GM12801 (cell line): Measurements from ENCODE around the gene ADD2.

Experiments used
- CTCF ChIP-seq: IDR thresholded peaks from one replicate; pipeline ENCODE4 v1.5.1; 2011; ENCODE audit warnings: control low read depth; ENCODE audit not compliant: insufficient read length; ENCODE audit errors: extremely low read depth

Gene ADD2

GRCh38 chr2:70768590-70769085, 638 bp upstream of the ADD2 start:
- TF ChIP-seq CTCF: no peak

GRCh38 chr2:70767079-70767698, 811 bp downstream of the ADD2 start:
- TF ChIP-seq CTCF: no peak

DNA sequence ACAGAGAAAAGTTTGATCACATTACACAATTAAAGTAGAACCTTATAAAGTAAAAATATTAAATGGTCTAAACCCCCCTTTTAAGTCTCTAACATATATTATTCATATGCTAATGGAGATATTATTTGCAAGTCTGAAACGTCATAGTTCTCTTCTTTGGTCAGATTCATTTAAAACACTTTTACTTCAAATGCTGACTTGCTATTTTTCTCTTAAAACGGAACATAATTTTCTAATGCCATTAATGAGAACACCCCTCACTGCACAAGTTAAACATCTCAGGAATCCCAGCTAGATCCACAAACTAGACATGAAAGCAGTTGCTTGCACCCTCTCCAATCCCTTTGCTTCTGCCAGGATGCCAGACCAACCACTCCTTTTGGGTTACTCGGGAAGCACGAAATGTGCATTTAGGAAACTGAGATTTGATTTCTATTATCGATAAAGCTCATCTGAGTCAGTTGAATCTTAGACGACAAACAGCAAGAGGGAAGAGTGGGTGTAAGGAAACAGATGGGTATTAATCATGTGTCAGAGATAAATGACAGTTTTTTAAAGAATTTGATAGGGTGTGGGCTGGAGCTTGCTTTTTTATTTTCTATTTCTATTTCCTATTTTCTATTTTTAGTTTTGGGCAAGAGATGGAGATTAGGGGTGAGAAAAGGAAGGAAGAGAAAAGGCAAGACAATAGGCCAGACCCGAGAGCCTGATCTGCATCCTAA, 1.5 kb downstream of the ADD2 start:
- no peak for TF ChIP-seq CTCF

GRCh38 chr2:70765507-70765906, 2.5 kb downstream of the ADD2 start:
- TF ChIP-seq CTCF: no peak

DNA sequence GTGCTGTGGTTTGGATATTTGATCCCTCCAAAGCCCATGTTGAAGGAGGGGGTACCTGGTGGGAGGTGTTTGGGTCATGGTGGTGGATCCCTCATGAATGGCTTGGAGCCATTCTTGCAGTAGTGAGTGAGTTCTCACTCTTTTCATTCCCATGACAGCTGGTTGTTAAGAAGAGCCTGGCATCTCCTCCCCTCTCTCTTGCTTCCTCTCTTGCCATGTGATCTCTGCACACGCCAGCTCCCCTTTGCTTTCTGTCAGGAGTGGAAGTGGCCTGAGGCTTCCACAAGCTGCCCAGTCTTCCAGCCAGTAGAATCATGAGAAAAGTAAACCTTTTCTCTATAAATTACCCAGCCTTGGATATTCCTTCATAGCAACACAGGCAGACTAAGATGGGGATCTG, 8.6 kb downstream of the ADD2 start:
- no peak for TF ChIP-seq CTCF

DNA sequence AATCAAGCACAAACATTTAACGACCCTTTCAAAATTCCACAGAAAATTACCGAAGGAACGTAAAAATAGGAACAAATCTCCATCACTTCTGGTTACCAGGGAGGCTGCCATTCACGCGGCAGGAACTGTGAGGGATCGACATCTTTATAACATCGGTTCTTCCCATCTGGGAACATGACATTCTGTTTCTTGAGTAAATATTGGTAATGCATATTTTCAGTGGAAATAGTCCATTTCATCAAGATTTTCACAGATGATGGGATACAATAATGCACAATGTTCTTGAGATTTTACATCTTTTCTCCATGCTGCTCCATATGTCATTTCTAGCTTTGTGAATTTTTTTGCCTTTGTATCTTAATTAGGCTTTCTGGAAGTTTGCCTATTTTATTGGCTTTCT, 10.0 kb downstream of the ADD2 start:
- TF ChIP-seq CTCF: no peak

DNA sequence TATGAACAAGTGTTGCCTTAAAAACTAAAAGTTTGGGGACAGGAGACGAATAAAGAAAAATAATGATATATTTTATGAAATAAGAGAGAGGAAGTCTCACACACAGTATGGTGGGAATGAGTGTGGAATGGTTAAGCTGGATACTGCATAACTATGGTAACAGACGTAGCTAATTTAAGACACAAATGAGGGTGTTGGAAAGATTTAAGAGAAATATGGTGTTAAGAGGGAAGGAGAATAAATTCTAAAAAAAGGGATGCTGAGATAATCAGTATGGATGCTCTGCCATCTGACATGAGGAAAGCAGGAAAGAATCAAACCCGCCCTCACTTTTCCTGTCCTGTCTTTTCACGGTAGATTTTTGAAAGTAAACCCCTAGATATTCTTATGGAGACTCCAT, 10.6 kb downstream of the ADD2 start:
- no peak for TF ChIP-seq CTCF
